ENCODE data around the gene WNT2B.
A peak's percentile ranks its signal among the peaks of the same experiment; 100 is the strongest.

The WNT2B gene

DNA sequence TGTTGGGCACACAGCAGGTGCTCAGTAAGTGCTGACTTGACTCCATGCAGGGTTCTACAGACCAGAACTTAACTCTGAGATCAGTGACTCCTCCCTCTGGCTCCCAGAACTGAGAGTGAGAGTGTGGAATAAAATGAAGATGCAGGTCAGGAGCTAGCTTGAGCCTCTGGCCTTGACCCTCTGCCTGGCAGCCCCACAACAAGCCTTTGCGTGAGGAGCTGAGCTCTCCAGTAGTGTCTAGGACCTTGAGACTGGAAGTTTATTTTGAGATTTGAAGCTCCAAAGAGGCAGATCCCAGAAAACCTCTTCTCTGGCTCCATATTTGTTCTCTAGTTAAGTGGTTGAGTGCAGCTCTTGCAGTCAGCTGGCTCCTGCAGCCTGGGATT lies 3.4 kb upstream of the WNT2B start:
- DNase-seq, result no peak

GRCh38 chr1:112505878-112506277 lies 2.9 kb upstream of the WNT2B start:
- DNase-seq, result no peak

- DNase-seq, result no peak
These were observed 2.5 kb upstream of the WNT2B start for GRCh38 chr1:112506306-112506705.

DNA sequence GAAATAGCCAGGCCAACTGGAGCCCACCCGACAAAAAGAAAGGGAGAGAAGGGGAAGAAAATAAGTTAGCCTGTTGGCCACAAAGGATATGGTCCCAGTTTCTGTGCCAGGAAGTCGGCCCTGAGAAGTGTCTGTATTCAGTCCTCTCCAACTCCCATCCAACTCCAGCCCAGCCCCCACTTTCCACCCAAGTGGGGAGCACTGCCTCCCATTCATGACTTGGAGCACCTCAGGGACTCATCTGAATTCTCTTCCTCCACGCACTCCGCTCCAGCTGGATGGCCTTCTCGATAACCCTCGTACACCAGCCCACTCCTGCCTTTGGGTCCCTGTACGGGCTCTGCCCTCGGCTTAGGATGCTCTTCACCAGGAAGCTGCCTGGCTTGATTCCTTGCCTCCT lies 2.0 kb upstream of the WNT2B start:
- DNase-seq, result no peak

DNA sequence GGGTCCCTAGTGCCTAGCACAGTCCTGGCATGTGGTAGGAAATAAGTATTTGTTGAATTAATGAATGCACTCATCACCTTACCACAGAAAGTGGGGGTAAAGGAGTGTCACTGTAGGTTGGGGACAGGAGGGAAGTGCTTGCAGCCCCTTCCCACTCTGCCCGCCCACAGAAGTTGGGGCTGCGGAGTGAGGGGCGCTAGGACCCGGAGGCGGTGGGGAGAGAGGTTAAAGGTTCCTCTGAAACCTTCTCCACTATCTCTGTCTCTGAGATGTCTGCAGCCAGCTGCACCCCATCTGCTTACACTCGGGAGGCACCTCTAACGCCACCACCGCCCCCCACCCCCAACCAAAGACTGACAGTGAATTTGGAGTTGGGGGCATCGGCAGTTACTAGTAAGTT lies 1.4 kb upstream of the WNT2B start:
- no peak for DNase-seq

- DNase-seq, result peak; percentile 9 to 35
These were observed 866 bp upstream of the WNT2B start for GRCh38 chr1:112507921-112508277.

GRCh38 chr1:112509005-112509659 lies 367 bp downstream of the WNT2B start:
- DNase-seq, result peak in 1 of 2 experiments; percentile 50

- DNase-seq, result no peak
These were observed 954 bp downstream of the WNT2B start for GRCh38 chr1:112509660-112510178.

DNA sequence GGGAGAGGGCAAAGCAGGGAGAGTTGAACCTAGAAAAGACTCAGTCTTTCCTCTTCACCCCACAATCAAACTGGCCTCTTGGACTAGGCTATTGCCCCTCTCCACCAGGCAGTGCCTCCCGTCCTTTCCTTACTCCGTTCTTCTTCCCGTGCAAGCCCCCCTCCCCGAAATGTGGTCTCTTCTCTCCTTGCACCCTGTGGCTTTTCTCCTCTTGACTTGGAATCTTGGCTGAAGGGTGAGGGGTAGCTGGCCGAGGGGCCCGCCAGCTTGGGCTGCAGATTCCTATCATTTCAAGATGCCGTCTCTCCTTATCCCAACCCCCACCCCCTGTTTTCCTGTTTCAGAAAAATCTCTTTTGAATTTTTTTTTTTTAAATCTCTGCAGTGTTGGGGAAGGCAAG lies 1.6 kb downstream of the WNT2B start:
- DNase-seq, result no peak

GRCh38 chr1:112511897-112512296 lies 3.1 kb downstream of the WNT2B start:
- DNase-seq, result no peak

DNA sequence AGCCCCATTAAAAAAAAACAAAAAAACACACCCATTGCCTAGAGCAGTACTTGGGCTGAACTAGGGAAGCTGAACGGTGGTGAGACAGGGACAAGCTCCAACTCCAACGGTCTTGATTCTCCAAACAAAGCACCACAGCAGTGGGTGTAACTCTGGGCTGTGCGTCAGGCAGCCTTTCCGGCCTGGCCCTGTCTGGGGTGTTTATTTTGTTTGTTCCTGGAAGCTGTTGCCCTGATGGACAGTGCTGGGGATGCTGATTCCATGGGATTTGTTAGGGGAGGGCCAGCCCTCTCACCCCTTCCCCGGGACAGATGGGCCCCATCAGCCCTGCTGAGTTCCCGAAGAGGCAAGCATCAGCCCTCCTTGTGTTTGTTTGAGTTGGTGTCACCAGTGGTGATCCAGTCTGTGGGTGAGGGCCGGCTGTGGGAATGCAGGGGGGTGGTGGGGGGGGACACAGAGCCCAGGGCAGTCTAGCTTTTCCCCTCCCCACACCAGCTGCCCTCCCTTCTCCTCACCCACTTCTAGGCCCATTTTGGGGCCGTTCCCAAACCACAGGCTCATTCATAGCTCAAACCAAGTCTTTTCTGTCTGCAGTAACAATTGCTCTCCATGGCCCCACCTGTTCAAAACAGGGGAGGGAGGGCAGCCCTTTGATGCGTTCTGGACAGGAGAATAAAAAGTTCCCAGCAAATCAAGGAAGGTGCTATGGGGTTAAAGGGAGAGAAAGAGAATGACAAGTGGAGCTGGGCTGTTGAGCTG lies 4.5 kb downstream of the WNT2B start:
- DNase-seq, result no peak

DNA sequence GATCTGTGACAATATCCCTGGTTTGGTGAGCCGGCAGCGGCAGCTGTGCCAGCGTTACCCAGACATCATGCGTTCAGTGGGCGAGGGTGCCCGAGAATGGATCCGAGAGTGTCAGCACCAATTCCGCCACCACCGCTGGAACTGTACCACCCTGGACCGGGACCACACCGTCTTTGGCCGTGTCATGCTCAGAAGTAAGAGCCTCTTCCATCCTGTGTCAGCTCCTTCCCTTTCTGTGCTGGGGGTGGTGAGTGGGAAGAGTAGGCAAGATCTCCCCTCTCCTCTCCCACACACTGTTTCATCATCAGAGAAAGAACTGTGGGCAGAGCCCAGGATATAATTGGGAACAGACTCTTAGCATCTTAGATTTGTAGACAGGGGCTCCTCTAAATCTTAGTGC lies 6.1 kb downstream of the WNT2B start:
- no peak for DNase-seq

GRCh38 chr1:112515311-112516009 lies 6.7 kb downstream of the WNT2B start:
- DNase-seq, result no peak

DNA sequence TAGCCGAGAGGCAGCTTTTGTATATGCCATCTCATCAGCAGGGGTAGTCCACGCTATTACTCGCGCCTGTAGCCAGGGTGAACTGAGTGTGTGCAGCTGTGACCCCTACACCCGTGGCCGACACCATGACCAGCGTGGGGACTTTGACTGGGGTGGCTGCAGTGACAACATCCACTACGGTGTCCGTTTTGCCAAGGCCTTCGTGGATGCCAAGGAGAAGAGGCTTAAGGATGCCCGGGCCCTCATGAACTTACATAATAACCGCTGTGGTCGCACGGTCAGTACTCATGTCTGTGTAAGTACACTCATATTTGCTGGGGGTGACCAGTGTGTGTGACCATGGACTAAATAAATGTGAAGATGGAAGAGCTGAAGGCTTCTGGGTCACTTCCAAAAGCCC lies 7.4 kb downstream of the WNT2B start:
- no peak for DNase-seq

- DNase-seq, result no peak
These were observed 8.5 kb downstream of the WNT2B start for GRCh38 chr1:112517231-112517630.

DNA sequence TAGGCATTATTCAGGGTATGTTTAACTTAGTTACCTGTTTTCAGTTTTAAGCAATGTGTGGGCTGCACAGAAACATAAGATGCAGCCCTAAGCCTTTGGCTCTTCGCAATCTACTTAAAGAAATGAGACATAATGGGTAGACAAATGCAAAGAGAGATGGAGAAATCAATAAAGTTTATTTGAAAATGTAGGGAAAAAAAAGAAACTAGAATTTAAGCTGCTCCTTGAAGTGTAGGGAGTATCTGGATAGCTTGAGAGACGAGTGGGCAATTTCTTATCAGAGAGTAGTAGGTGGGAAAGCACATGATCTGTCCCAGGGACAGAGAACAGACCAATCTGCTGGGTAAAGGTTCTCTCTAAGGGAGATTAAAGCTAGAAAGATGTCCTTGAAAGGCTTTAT lies 8.9 kb downstream of the WNT2B start:
- no peak for DNase-seq

DNA sequence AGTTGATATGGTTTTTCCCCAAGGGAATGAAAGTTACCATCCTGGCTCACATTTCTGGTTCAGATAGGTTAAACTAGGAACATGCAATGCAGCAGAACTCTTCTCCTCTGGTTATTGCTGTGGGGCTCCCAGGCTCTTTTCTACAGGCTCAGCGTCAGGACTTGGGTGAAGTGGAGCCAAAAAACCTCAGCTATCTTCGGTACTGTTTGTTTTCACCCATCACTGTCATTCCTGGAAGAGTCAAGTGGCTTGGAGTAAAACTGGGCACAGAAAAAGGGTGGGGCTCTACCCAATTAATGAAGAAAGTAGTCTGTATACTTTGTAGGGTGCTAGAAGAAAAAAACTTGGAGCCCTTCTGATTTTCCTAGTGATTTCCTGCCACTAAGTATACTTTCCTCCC lies 9.4 kb downstream of the WNT2B start:
- no peak for DNase-seq

GRCh38 chr1:112520166-112520565 lies 11.4 kb downstream of the WNT2B start:
- no peak for DNase-seq

DNA sequence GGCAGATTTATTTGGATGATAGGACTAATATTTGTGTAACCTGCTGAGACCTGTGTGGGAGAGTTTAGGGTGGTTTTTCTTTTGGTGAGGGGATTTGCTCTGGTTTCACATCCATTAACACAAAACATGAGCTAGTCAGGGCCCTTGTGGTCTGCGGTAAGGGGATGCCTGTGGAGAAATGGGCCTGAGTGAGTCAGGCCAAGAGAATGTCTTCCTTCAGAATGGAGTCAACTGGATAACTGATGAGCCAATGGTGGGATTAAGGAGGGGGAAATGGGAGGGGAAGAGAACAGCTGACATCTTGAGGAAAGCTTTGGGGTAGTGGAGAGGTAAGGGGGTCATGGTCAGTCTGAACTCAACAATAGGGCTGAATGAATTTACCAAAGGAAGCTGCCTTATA lies 13.9 kb downstream of the WNT2B start:
- DNase-seq, result no peak

GRCh38 chr1:112524251-112524650 lies 15.5 kb downstream of the WNT2B start:
- DNase-seq, result no peak

- DNase-seq, result no peak
These were observed 16.2 kb downstream of the WNT2B start for GRCh38 chr1:112524986-112525385.

DNA sequence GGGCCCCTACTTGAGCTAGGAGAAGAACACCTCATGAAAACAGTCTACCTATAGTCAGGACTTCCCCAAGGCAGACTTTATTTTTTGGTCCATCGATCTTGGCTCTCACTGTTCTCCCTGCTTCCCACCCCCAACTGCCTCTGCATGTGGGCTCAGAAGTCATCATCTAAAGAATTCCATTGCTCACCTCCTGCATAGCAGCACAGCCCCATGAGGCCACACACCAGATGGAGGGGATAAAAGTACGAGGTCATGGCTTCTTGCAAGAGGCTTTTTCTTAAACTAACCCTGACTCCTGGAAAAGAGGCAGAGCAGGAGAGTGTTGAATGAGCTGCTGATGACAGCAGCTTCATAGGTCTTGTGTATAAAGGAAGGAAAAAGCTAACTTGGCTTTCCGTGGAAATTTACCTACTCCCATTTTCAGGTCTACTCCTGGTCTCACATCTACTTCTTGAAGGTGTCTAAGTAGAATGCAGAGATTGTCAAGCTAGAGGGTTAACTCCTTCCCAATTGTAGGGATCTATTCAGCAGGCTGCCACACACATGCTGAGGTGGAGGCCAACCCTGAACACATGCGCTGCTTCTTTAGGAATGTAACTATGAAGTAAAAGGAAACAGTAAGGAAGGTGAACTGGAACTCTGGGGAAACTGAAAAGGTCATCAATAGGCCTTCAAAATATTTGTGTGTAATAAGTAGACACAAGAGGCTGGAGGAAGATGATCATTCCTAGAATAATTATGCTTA lies 18.7 kb downstream of the WNT2B start:
- DNase-seq, result no peak

DNA sequence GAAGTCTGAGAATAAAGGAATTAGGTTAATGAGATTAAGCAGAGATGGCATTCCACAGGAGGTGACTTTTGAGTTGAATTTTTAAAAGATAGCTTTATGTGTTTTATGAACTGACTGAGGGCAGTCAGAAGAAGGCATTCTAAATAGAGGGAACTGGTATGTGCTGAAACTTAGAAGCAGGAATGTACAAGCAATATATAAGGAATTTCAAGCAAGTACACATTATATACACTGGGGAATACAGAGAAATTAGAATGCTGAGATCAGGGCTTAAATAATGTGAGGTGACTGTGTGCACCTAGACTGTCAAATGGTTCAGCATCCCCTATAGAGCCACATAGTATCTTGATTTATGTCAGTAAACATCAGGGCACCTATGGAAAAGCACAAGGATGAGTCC lies 19.3 kb downstream of the WNT2B start:
- DNase-seq, result no peak
